Neuronal stem cell (in vitro differentiated cells): ENCODE measurements around the gene PKD1L1.

Source experiments
- DNase-seq: peaks from one replicate; pipeline ENCODE4 v3.0.0-alpha.2; 2013; ENCODE audit warnings: low spot score
- H2AFZ ChIP-seq: one replicate; pipeline ENCODE4 v1.6.1; 2013; ENCODE audit warnings: mild to moderate bottlenecking, low read length, inconsistent platforms
- H2AK5ac ChIP-seq: 2 replicates; pipeline ENCODE4 v1.6.1; 2013; ENCODE audit warnings: low read depth, mild to moderate bottlenecking, inconsistent platforms, low read length, moderate library complexity, mixed read lengths
- H2BK120ac ChIP-seq: 2 replicates; pipeline ENCODE4 v1.6.1; 2013; ENCODE audit warnings: low read depth, mild to moderate bottlenecking, inconsistent platforms, low read length, moderate library complexity, mixed read lengths
- H2BK12ac ChIP-seq: one replicate; pipeline ENCODE4 v1.6.1; 2013; ENCODE audit warnings: low read length, inconsistent platforms
- H2BK15ac ChIP-seq: 2 replicates; pipeline ENCODE4 v1.6.1; 2013; ENCODE audit warnings: mild to moderate bottlenecking, low read length, inconsistent platforms, mixed read lengths
- H2BK5ac ChIP-seq: one replicate; pipeline ENCODE4 v1.6.1; 2013; ENCODE audit warnings: inconsistent platforms, mild to moderate bottlenecking, low read length, moderate library complexity
- H3K14ac ChIP-seq: one replicate; pipeline ENCODE4 v1.6.1; 2013; ENCODE audit warnings: low read length, inconsistent platforms
- H3K18ac ChIP-seq: 2 replicates; pipeline ENCODE4 v1.6.1; 2013; ENCODE audit warnings: low read length, inconsistent platforms
- H3K23ac ChIP-seq: 2 replicates; pipeline ENCODE4 v1.6.1; 2013; ENCODE audit warnings: low read depth, mild to moderate bottlenecking, mixed read lengths, low read length, inconsistent platforms; ENCODE audit not compliant: poor library complexity
- H3K27ac ChIP-seq: replicated peaks from 3 replicates; pipeline ENCODE4 v1.5.1; 2013; ENCODE audit warnings: low read length, inconsistent platforms
- H3K27me3 ChIP-seq, 3 experiments: 2 replicates each; pipeline ENCODE4 v1.6.1; 2013; ENCODE audit warnings: low read length in 3 of 3, mild to moderate bottlenecking in 2 of 3, inconsistent platforms in 1 of 3, low read depth in 1 of 3, mixed read lengths in 1 of 3, moderate library complexity in 1 of 3; ENCODE audit not compliant: control insufficient read depth in 3 of 3, insufficient read depth in 3 of 3
- H3K36me3 ChIP-seq, 2 donors: replicated peaks in 1 of 2; 2 replicates each; pipeline ENCODE4 v1.6.1; 2013; ENCODE audit warnings: low read length in 2 of 2; ENCODE audit not compliant: control insufficient read depth in 2 of 2, insufficient read depth in 2 of 2
- H3K4ac ChIP-seq: 2 replicates; pipeline ENCODE4 v1.6.1; 2013; ENCODE audit warnings: inconsistent platforms, mild to moderate bottlenecking, low read length, moderate library complexity
- H3K4me1 ChIP-seq, 2 donors: 1 replicate in 1 of 2; 2 replicates in 1 of 2; pipeline ENCODE4 v1.6.1; 2013; ENCODE audit warnings: low read length in 2 of 2, low read depth in 1 of 2; ENCODE audit not compliant: control insufficient read depth in 2 of 2, insufficient read depth in 1 of 2
- H3K4me2 ChIP-seq: one replicate; pipeline ENCODE4 v1.6.1; 2013; ENCODE audit warnings: mild to moderate bottlenecking, low read length, inconsistent platforms; ENCODE audit not compliant: insufficient read depth, poor library complexity, severe bottlenecking
- H3K4me3 ChIP-seq, 2 donors: 2 replicates each; pipeline ENCODE4 v1.5.1; 2013; ENCODE audit warnings: low read length in 2 of 2, mild to moderate bottlenecking in 2 of 2, inconsistent platforms in 1 of 2, moderate library complexity in 1 of 2
- H3K79me1 ChIP-seq: one replicate; pipeline ENCODE4 v1.6.1; 2013; ENCODE audit warnings: low read depth, mild to moderate bottlenecking, inconsistent platforms, low read length, moderate library complexity
- H3K9ac ChIP-seq: one replicate; pipeline ENCODE4 v1.6.1; 2013; ENCODE audit warnings: mild to moderate bottlenecking, low read depth, low read length, inconsistent platforms; ENCODE audit not compliant: poor library complexity
- H3K9me3 ChIP-seq, 2 donors: replicated peaks in 1 of 2; 2 replicates each; pipeline versions ENCODE3 to v1.6.1; 2013; ENCODE audit warnings: low read length in 2 of 2, mild to moderate bottlenecking in 2 of 2, inconsistent platforms in 1 of 2, low read depth in 1 of 2, mixed read lengths in 1 of 2, moderate library complexity in 1 of 2; ENCODE audit not compliant: control insufficient read depth in 2 of 2, insufficient read depth in 1 of 2
- H4K8ac ChIP-seq: one replicate; pipeline ENCODE4 v1.6.1; 2013; ENCODE audit warnings: low read depth, mild to moderate bottlenecking, inconsistent platforms, low read length, moderate library complexity
- H4K91ac ChIP-seq: one replicate; pipeline ENCODE4 v1.6.1; 2013; ENCODE audit warnings: low read length, low read depth, mild to moderate bottlenecking, inconsistent platforms; ENCODE audit not compliant: poor library complexity
- WGBS, 2 donors: extraction: QIAGEN DNeasy Blood & Tissue Kit; methylation state at CpG; one replicate each; pipeline ENCODE4 v1.1.7; 2013; ENCODE audit warnings: missing lambda C conversion rate in 2 of 2, mixed read lengths in 1 of 2; ENCODE audit not compliant: insufficient read length in 2 of 2, insufficient replicate concordance in 1 of 2; ENCODE audit errors: extremely low coverage in 2 of 2; 5-methylcytosine and 5-hydroxymethylcytosine counted together

Gene PKD1L1

GRCh38 chr7:47951374-47951773 lies 3.1 kb upstream of the PKD1L1 start:
- Histone ChIP-seq H3K9me3 (no peaks in the 10 kb centered on the region), H3K23ac (no peak overlapping the region), H3K36me3 (peaks cover 11 to 21% of the 10 kb centered on the region in 2 donors), H2BK5ac (no peak overlapping the region), H2BK120ac (no peak overlapping the region), H3K79me1 (no peaks in the 10 kb centered on the region), H3K27ac (no peak overlapping the region), H2BK12ac (no peak overlapping the region), H4K91ac (no peak overlapping the region), H3K18ac (no peak overlapping the region), H3K27me3 (no peaks in the 10 kb centered on the region), H3K4me3 (no peak overlapping the region), H3K4me2 (no peak overlapping the region), H2AFZ (no peak overlapping the region), H3K4ac (no peak overlapping the region), H3K4me1 (peaks cover 0 to 4% of the 10 kb centered on the region in 2 donors), H2BK15ac (no peak overlapping the region), H4K8ac (no peak overlapping the region), H3K14ac (no peak overlapping the region), H2AK5ac (no peak overlapping the region), H3K9ac (no peak overlapping the region)
- DNase-seq, result no peak

- no peaks in the 10 kb centered on the region for H3K79me1 ChIP-seq
- no peak overlapping the region for H2AFZ ChIP-seq
- H3K27me3 ChIP-seq, result no peaks in the 10 kb centered on the region
- H3K4me3 ChIP-seq, result peak overlapping the region in 1 of 2 donors; percentile 52
- peaks cover 7 to 17% of the 10 kb centered on the region in 2 donors for H3K36me3 ChIP-seq
- H3K18ac ChIP-seq, result no peak overlapping the region
- DNase-seq, result no peak
- H3K9me3 ChIP-seq, result no peaks in the 10 kb centered on the region
- H3K14ac ChIP-seq, result no peak overlapping the region
- peaks cover 0 to 2% of the 10 kb centered on the region in 2 donors for H3K4me1 ChIP-seq
- no peak overlapping the region for H4K8ac ChIP-seq
- no peak overlapping the region for H2BK120ac ChIP-seq
- no peak overlapping the region for H3K9ac ChIP-seq
- H2BK15ac ChIP-seq, result no peak overlapping the region
- no peak overlapping the region for H3K4me2 ChIP-seq
- no peak overlapping the region for H3K4ac ChIP-seq
- no CpG with 5 or more reads among the region's 11 CpGs for WGBS, 2 donors
- H4K91ac ChIP-seq, result no peak overlapping the region
- no peak overlapping the region for H2BK12ac ChIP-seq
- no peak overlapping the region for H3K23ac ChIP-seq
- no peak overlapping the region for H2AK5ac ChIP-seq
- H3K27ac ChIP-seq, result no peak overlapping the region
- no peak overlapping the region for H2BK5ac ChIP-seq
Observed at GRCh38 chr7:47950714-47951113, 2.4 kb upstream of the PKD1L1 start.

- H3K79me1 ChIP-seq, result no peaks in the 10 kb centered on the region
- H3K23ac ChIP-seq, result no peak overlapping the region
- peaks cover 5 to 9% of the 10 kb centered on the region in 2 donors for H3K36me3 ChIP-seq
- H4K91ac ChIP-seq, result no peak overlapping the region
- no peak for DNase-seq
- H3K4me2 ChIP-seq, result no peak overlapping the region
- no peak overlapping the region for H2AK5ac ChIP-seq
- no peak overlapping the region for H2AFZ ChIP-seq
- H3K4me3 ChIP-seq, result no peak overlapping the region
- no peaks in the 10 kb centered on the region for H3K9me3 ChIP-seq
- no peak overlapping the region for H2BK5ac ChIP-seq
- no peak overlapping the region for H4K8ac ChIP-seq
- H2BK120ac ChIP-seq, result no peak overlapping the region
- H2BK12ac ChIP-seq, result no peak overlapping the region
- H3K4ac ChIP-seq, result no peak overlapping the region
- no peak overlapping the region for H3K9ac ChIP-seq
- H3K4me1 ChIP-seq, result peaks cover 0 to 2% of the 10 kb centered on the region in 2 donors
- no peak overlapping the region for H3K27ac ChIP-seq
- H3K27me3 ChIP-seq, result no peaks in the 10 kb centered on the region
- H3K14ac ChIP-seq, result no peak overlapping the region
- H2BK15ac ChIP-seq, result no peak overlapping the region
- WGBS, 2 donors, result no CpG with 5 or more reads among the region's 4 CpGs
- H3K18ac ChIP-seq, result no peak overlapping the region
Observed at GRCh38 chr7:47949703-47950102, 1.4 kb upstream of the PKD1L1 start.

GRCh38 chr7:47947355-47947749 lies 914 bp downstream of the PKD1L1 start:
- Histone ChIP-seq H2BK5ac (no peak overlapping the region), H2AK5ac (no peak overlapping the region), H3K27ac (no peak overlapping the region), H3K4me3 (no peak overlapping the region), H3K18ac (peak overlapping the region; percentile 77), H3K36me3 (peaks cover 0 to 2% of the 10 kb centered on the region in 2 donors), H4K8ac (no peak overlapping the region), H3K23ac (peak overlapping the region; percentile 43), H3K9ac (peak overlapping the region; percentile 14), H3K4ac (no peak overlapping the region), H2AFZ (no peak overlapping the region), H3K27me3 (peaks cover 0 to 6% (median 0%) of the 10 kb centered on the region in 3 experiments), H3K4me1 (peaks cover 0 to 2% of the 10 kb centered on the region in 2 donors), H3K79me1 (no peaks in the 10 kb centered on the region), H3K14ac (peak overlapping the region; percentile 77), H2BK15ac (no peak overlapping the region), H3K9me3 (no peaks in the 10 kb centered on the region), H4K91ac (no peak overlapping the region), H3K4me2 (no peak overlapping the region), H2BK120ac (no peak overlapping the region), H2BK12ac (no peak overlapping the region)
- no CpG with 5 or more reads among the region's 7 CpGs for WGBS, 2 donors
- no peak for DNase-seq
